ENCODE data around the gene MYO1C.

Gene MYO1C

GRCh38 chr17:1467898-1468492 lies 24.5 kb downstream of the MYO1C start:
- no peaks in the 10 kb centered on the region for H3K36me3 ChIP-seq (ENCODE audit: insufficient read depth, low read length)
- no peak overlapping the region for H3K4me2 ChIP-seq (ENCODE audit: low read depth, low read length, poor library complexity, severe bottlenecking)
- no peaks in the 10 kb centered on the region for H3K9me3 ChIP-seq (ENCODE audit: insufficient read depth, low read depth, low read length)
- H4K20me1 ChIP-seq (ENCODE audit: insufficient read depth, low read length, poor library complexity, severe bottlenecking), result peaks cover 7% of the 10 kb centered on the region
- no peak overlapping the region for H2AFZ ChIP-seq (ENCODE audit: low read length)
- H3K79me2 ChIP-seq (ENCODE audit: insufficient read depth, low read length), result no peaks in the 10 kb centered on the region
- H3K27me3 ChIP-seq (ENCODE audit: insufficient read depth, low read length, poor library complexity, severe bottlenecking), result peaks cover 29% of the 10 kb centered on the region
- no peaks in the 10 kb centered on the region for H3F3A ChIP-seq (ENCODE audit: low read depth)
- no peak overlapping the region for H3K4me3 ChIP-seq (ENCODE audit: low read length, poor library complexity, severe bottlenecking)
- peaks cover 3% of the 10 kb centered on the region for H3K4me1 ChIP-seq (ENCODE audit: insufficient read depth, low read length, poor library complexity, severe bottlenecking)
- H3K9ac ChIP-seq (ENCODE audit: low read depth, low read length, poor library complexity, severe bottlenecking), result no peak overlapping the region
- no peak for TF ChIP-seq EZH2phosphoT487 (IDR thresholded peaks at IDR 0.05; ENCODE audit: borderline replicate concordance)
- no peak for TF ChIP-seq CTCF (conservative IDR thresholded peaks at IDR 0.05; ENCODE audit: low read length)
- no peaks in the 10 kb centered on the region for H3K9me2 ChIP-seq (replicated peaks; ENCODE audit: low read depth, low read length)

- Histone ChIP-seq H3K9me3 (ENCODE audit: insufficient read depth, low read depth, low read length) (no peaks in the 10 kb centered on the region), H3K4me2 (ENCODE audit: low read depth, low read length, poor library complexity, severe bottlenecking) (no peak overlapping the region), H3K36me3 (ENCODE audit: insufficient read depth, low read length) (no peaks in the 10 kb centered on the region), H3K4me3 (ENCODE audit: low read length, poor library complexity, severe bottlenecking) (no peak overlapping the region), H3K79me2 (ENCODE audit: insufficient read depth, low read length) (no peaks in the 10 kb centered on the region), H3F3A (ENCODE audit: low read depth) (no peaks in the 10 kb centered on the region), H3K9me2 (replicated peaks; ENCODE audit: low read depth, low read length) (no peaks in the 10 kb centered on the region), H3K4me1 (ENCODE audit: insufficient read depth, low read length, poor library complexity, severe bottlenecking) (peaks cover 6% of the 10 kb centered on the region), H3K9ac (ENCODE audit: low read depth, low read length, poor library complexity, severe bottlenecking) (no peak overlapping the region), H4K20me1 (ENCODE audit: insufficient read depth, low read length, poor library complexity, severe bottlenecking) (peaks cover 13% of the 10 kb centered on the region), H3K27me3 (ENCODE audit: insufficient read depth, low read length, poor library complexity, severe bottlenecking) (peaks cover 32% of the 10 kb centered on the region), H2AFZ (ENCODE audit: low read length) (no peak overlapping the region)
- TF ChIP-seq CTCF (conservative IDR thresholded peaks at IDR 0.05; ENCODE audit: low read length), result no peak
- TF ChIP-seq EZH2phosphoT487 (IDR thresholded peaks at IDR 0.05; ENCODE audit: borderline replicate concordance), result no peak
Observed at GRCh38 chr17:1467258-1467657, 25.2 kb downstream of the MYO1C start.

- Histone ChIP-seq H4K20me1 (ENCODE audit: insufficient read depth, low read length, poor library complexity, severe bottlenecking) (peaks cover 15% of the 10 kb centered on the region), H3K4me3 (ENCODE audit: low read length, poor library complexity, severe bottlenecking) (no peak overlapping the region), H3K27me3 (ENCODE audit: insufficient read depth, low read length, poor library complexity, severe bottlenecking) (peaks cover 60% of the 10 kb centered on the region), H3K79me2 (ENCODE audit: insufficient read depth, low read length) (no peaks in the 10 kb centered on the region), H3K4me1 (ENCODE audit: insufficient read depth, low read length, poor library complexity, severe bottlenecking) (peaks cover 6% of the 10 kb centered on the region), H3K9me3 (ENCODE audit: insufficient read depth, low read depth, low read length) (no peaks in the 10 kb centered on the region), H3K36me3 (ENCODE audit: insufficient read depth, low read length) (no peaks in the 10 kb centered on the region), H3K9me2 (replicated peaks; ENCODE audit: low read depth, low read length) (no peaks in the 10 kb centered on the region), H3F3A (ENCODE audit: low read depth) (no peaks in the 10 kb centered on the region), H2AFZ (ENCODE audit: low read length) (no peak overlapping the region), H3K4me2 (ENCODE audit: low read depth, low read length, poor library complexity, severe bottlenecking) (no peak overlapping the region), H3K9ac (ENCODE audit: low read depth, low read length, poor library complexity, severe bottlenecking) (no peak overlapping the region)
- TF ChIP-seq CTCF (conservative IDR thresholded peaks at IDR 0.05; ENCODE audit: low read length) (no peak), EZH2phosphoT487 (IDR thresholded peaks at IDR 0.05; ENCODE audit: borderline replicate concordance) (no peak)
Observed at GRCh38 chr17:1464186-1464585, 28.3 kb downstream of the MYO1C start.
